HG03571 (cell line): Measurements from ENCODE around the gene MYRF.

Experiments used
- ATAC-seq: cut with Tn5 transposase; IDR thresholded peaks from one replicate; pipeline ENCODE4 v1.9.1; 2021; ENCODE audit not compliant: unreplicated experiment

The MYRF gene

DNA sequence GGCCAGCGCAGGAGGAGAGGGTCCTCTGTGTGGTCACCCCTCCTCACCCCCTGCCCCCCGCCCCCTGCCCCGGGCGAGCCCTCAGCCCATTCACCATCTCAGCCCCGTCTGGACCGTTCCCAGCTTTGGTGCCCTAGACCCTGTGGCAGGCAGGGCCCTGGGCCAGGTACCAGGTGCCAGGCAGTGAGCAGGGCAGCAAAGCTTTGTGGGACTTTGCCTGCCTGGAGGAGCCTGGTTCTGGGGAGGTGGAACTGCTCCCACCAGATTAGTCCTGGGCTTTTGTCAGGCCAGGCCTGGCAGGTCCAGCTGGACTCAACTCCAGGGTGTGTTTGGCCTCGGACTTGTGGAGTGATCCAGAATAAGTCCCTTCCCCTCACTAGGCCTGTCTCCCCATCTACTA lies 13.7 kb upstream of the MYRF start:
- ATAC-seq: no peak

DNA sequence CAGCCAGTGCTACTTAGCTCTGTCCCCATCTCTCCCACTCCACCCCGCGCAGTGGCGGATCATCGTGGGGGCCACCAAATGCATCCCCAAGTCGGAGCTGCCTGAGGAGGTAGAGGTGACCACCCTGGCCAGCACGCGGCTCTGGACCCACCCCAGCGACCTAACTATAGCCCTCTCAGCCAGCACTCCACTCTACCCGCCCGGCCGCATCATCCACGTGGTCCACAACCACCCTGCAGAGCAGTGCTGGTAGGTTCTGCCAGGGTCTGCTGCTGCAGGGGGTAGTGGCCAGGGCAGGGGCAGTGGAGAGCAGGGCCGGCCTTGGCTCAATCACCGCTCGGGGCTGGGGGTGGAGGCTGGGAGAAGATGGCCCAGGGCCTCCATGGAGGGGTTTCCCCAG lies 13.0 kb upstream of the MYRF start:
- no peak for ATAC-seq

DNA sequence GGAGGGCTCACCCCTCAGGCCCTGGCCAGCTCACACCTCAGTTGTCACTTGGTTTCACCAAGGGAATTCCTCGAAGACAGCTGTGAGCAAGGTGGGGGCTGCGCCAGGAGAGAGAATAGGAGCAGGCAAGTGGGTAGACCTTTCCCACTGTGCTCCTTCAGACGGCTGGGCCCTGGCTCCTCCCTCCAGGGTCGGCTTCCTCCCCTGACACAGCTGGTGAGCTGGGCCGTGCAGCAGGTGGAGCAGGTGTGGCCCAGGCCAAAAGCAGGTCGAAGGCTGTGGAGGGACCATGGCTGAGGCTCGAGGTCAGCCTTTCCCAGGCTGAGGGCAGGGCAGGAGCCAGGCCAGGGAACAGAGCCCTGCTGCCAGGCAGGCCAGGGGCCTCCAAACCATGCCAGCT lies 12.5 kb upstream of the MYRF start:
- ATAC-seq: no peak

DNA sequence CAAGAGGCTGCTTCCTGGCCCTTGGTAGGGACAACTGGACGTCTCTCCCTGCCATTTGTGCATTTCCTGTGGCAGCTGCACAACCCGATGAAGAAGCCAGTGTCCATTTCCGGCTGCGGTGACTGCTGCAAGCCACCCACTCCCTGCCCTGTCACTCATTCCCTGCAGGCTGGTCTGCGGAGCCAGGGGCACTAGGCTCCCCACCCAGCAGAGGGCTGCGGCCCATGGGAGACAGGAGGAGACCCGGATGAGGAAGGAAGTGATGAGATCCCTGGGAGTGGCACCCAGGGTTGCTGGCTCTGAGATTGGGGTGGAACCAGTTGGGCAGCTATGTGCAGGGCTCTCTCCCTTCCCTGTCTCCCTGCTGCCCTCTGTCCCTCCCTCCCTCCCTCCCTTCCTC lies 10.0 kb upstream of the MYRF start:
- no peak for ATAC-seq

DNA sequence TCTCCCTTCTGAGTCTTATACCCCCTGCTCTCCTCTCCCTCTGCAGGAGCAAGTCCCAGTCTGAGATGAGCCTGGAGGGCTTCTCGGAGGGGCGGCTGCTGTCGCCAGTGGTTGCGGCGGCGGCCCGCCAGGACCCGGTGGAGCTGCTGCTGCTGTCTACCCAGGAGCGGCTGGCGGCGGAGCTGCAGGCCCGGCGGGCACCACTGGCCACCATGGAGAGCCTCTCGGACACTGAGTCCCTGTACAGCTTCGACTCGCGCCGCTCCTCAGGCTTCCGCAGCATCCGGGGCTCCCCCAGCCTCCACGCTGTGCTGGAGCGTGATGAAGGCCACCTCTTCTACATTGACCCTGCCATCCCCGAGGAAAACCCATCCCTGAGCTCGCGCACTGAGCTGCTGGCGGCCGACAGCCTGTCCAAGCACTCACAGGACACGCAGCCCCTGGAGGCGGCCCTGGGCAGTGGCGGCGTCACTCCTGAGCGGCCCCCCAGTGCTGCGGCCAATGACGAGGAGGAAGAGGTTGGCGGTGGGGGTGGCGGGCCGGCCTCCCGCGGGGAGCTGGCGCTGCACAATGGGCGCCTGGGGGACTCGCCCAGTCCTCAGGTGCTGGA lies 8.8 kb upstream of the MYRF start:
- no peak for ATAC-seq

DNA sequence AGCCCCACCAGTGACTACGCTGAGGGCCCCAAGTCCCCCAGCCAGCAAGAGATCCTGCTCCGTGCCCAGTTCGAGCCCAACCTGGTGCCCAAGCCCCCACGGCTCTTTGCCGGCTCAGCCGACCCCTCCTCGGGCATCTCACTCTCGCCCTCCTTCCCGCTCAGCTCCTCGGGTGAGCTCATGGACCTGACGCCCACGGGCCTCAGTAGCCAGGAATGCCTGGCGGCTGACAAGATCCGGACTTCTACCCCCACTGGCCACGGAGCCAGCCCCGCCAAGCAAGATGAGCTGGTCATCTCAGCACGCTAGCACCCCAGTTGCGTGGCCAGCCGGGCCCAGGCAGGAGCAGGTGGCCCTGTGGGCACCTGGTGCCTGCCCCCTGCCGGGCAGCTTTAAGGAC lies 8.3 kb upstream of the MYRF start:
- no peak for ATAC-seq

DNA sequence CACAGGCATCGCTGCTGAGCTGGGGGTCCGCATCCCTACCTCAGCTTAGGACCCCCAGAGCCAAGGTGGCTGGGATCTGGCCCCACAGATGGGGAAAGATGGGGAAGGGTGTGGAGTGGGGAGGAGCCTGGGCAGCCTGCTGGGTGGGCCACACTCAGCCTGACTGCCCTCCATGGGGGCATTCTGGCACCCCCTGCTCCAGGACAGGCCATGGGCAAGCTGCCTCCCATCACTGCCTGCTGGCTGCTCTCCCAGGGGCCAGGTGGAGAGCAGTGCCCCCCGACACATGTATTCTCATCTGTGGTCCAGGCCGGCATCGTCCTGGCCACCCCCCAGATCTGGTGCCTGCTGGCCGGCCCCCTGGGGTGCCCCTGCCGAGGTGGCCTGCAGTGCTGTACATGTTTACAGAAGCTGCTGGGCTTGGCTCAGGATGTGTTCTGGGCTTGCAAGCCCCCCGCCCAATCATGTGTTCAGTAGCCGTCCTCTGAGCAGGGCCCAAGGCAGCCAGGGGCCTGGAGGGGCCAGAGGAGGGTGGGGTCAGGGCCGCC lies 7.8 kb upstream of the MYRF start:
- ATAC-seq: no peak

DNA sequence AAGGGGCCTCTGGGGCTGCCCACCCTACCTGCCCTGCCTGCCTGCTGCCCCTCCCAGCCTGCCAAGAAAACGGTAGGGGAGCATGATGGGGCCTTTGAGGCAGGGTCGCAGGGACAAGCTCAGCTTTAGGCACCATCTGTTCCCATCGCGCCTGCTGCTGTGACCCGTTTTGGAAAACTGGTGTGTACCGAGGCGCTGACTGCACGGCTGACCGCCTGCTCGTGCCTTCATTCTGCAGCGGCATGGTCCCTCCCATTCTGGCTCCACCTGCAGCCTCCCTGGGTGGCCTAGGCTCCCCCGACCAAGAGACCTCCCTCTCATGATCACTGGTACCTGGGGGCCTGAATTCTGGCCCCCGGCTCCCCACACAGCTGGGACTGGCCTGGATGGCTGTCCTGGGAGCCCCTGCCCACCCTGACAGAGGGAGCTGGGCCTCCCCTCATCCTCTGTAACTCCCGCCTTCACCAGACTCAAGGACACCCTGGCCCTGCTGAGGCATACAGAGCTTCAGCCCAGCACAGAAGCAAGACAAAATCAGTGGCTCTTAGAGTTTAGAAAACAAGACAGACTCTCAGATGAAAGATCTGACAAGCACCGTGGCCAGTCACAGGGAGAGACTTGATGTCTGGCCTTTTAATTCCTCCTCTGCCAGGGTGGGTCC lies 6.5 kb upstream of the MYRF start:
- no peak for ATAC-seq

DNA sequence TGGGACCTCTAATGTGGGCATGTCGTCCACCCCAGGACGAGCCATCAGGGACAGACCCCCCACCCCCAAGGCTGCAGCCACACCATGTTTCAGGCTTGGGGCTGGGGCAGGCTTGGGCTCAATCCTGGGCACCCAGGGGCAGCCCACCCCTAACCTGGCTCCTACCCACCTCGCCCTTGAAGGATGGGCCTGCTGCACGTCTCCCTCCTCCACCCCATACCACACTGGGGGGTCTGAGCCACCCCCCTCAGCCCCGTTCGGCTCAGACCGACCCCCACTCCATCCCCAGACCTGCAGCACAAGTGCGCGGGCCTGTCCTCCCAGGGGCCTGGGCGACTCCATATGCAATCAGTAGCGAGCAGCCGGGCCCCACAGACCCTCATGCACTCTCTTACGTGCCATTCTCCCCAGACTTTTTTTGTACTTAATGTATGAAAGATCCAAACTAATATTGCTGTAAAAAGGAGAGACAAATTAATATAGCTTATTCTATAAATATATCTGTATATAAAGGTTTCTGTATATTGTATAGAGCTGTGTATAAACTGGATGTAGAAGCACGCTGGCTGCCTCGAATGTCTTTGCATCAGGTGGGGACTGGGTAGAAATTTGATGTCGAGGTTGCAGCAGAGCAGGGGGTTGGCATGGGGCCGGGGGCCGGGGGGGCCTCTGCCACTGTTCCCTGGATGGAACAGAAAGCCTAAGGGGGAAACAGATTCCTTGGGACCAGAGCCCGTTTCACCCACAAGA lies 5.8 kb upstream of the MYRF start:
- ATAC-seq: no peak

DNA sequence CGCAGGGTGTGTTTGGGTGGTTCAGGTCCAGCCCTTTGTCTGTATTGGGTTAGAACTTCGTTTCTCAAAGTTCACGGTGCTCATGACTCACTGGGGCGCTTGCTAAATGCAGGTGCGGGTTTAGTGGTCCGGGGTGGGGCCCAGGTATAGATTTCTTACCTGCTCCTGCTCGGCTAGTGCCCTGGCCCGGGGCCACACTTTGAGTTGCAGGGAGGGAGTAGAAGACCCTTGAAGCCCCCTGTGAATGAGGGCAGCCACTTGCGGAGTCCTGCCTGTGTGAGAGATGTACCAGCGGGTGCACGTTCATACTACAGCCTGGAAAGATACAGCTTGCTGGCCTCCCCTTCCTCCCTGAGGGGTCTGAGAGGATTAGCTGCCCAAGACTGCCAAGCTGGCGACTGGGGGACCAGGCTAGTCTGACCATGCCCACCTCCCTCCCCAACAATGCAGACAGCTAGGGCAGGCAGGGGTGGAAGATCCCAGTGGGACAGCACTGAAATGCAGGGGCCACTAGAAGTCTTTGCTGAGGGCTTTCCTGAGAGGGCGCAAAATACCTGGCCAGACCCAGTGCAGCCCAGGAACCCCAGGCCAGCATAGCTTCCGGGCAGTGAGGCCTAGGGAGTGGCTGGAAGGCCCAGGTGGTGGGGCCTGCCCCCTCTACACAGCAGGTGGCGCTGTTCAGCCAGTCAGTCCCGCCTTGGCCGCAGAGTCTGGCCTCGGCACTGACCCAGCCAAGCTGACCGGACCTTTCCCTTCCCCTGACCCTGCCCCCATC lies 5.1 kb upstream of the MYRF start:
- no peak for ATAC-seq

DNA sequence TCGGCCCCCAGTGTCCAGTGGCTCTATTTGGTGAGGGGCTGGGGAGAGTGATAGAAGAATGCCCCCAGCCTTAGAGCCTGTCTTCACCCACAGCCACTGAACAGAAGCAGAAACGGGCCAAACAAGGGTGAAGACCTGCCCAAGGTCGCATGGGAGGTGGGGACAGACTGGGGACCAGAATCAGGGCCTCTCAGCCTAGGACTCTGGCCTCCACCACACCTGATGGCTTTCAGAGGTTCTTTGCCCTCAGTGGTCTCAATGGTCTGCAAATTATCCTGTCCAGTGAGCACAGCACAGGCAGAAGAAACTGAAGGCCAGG lies 4.5 kb upstream of the MYRF start:
- ATAC-seq: no peak

DNA sequence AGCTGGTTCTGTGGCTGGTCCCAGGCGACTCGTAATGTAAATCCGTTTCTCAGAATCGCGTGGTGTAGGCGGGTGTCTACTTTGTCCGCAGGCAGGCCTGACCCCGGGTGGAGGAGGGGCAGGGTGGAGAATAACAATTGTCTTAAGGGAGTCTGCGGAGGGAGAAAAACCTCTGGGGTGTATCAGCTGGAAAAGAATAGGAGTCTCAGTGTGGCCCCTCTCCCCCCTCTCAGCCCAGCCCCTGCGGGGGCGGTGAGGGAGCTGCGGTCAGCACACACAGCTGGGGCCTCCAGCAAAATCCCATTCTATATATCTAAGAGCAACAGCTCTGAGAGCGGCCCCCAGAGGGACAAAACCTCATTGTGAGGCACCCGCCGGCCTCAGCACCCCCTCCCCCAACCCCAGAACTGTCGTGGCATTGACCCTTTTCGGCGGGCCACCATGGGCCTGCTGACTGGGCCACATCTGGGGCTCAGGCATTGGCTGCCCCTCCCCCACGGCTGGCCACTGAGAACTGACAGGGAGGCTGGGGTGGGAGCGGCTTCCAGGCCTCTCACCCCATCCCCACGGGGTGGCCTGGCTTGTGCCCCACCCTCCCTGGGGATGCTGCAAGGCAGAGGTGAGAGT lies 2.7 kb upstream of the MYRF start:
- no peak for ATAC-seq

DNA sequence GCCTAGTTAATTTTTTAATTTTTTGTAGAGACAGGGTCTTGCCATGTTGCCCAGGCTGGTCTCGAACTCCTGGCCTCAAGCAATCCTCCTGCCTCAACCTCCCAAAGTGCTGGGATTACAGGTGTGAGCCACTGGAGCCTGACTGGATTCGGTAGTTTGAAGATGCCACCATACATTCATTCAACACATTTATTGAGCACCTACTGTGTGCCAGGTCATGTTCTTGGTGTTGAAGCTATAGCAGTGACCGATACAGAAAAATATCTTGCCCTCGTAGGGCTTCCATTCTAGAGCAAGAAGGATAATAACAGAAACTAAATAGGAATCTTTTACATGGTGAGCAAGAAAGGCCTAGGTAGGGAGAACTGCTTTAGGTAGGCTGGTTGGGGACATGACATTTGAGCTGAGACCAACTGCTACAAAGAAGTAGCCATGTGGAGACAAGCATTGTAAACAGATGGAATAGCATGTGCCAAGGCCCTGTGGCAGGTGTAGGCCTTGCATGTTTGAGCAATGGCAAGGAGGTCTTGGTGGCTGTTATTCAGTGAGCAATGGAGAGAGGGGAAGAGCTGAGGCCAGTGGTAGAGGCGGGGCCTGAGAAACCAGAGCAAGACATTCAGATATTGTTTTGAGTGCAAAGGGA lies 1.7 kb upstream of the MYRF start:
- ATAC-seq: no peak

DNA sequence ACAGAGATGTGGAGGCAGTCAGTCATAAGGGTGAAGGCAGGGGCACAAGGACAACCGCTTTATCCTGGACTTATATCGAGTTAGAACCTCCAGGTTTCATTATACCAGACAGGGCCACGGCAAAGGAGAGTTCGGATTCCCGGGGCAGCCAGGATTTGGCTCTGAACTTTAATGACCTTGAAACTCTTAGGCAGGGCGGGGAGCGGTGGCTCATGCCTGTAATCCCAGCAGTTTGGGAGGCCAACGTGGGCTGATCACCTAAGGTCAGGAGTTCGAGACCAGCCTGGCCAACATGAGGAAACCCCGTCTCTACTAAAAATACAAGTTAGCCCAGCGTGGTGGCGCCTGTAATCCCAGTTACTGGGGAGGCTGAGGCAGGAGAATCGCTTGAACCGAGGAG lies 1.1 kb upstream of the MYRF start:
- ATAC-seq: no peak

DNA sequence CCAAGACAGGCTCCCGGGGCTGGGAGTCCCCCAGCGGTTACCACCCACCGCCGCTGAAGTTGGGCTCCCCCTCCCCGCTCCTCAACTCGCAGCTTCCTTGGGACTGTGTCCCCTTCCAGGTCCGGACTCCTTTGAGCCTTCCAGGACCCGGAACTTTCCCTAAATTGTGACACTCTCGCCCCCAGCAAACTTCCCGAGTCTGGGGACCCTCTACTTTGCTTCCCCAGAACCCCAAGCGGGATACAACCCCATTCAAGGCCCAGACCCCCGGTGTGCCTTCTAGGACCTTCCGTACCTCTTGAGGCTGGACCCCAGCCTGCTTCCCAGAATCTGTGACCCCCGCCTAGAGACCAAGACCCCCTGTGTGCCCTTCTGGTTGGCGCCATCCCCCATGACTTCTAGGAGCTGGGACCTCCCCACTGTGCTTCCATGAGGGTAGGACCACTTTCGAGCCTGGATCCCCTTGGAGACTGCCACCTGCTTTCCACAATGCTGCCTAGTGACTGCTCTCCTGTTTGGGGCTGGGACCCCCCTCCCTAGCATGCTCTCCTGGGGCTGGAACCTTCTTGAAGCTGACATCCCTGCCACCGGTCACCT lies 587 bp downstream of the MYRF start:
- ATAC-seq: no peak

DNA sequence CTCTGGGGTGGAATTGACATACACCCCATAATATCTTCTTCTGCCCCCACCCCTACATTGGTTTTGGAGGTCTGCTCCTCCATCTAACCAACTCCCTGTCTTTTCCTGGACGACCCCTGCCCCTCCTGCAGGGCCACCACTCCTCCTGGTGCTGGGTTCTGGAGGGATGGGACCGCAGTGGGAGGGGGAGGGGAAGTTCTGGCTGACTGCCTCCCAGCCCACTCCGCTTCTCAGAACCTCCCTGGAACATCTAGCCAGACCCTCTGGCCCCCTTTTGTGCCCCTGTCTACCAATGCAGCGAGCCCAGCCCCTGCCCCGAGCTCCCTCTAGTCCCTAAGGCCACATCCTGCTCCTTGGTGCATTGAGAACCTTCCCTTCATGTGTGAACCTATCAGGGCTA lies 1.2 kb downstream of the MYRF start:
- ATAC-seq: no peak

DNA sequence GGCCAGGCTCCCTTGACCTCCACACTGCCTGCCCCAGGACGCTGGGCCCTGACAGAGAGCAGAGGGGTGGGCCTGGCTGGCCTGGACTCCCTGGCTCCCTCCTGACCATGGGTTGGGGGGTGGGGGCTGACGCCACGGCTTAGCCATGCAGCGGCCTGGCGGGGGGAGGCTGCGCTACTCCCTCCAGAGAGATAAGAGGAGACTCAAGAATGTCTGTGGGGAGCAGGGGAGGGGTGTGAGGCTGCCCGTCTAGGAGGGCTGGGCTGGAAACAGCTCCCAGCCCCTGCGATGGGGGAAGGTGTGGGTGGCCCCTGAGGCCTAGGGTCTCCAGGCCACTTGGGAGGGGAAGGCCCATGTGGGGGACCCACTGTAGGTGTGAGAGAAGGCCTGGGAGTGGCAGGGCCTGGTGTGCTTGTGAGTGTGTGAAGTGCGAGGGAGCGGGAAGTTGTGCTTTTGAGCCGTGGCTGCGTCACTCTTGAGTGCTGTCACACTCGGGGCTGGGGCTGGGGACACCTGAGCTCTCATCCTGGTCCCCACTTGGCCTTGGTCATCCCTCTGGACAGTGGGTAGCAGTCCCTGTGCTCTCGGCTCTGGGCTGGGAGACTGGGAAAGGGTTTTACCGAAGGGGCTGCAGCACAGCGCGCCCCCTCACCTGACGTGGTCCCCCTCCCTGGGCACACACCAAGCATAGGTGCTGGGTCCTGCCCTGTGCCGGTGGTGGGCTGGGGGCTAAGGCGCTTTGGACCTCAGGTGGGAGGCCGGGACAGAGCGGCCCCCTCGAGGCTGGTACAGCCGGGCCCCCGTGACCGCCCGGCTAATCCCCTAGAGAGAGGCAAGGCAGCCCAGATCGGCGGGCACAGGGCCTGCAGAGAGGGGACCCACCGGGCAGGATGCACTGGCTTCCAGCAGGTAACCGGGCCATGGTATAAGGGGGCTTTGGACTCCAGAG lies 2.4 kb downstream of the MYRF start:
- ATAC-seq: no peak

DNA sequence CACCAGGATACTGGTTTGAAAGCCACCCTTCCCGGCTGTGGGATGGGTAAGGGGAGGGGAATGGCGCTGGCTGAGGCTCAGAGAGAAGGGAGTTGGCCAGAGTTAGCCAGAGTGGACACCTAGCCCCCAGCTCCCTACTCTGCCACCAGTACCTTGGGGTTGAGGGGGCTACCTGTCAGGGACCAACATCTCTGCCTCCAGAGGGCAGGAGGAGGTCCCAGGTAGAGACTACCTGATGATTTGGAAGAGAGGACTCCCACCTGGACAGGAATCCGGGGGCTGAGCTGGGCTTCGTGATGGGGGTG lies 3.7 kb downstream of the MYRF start:
- ATAC-seq: no peak

DNA sequence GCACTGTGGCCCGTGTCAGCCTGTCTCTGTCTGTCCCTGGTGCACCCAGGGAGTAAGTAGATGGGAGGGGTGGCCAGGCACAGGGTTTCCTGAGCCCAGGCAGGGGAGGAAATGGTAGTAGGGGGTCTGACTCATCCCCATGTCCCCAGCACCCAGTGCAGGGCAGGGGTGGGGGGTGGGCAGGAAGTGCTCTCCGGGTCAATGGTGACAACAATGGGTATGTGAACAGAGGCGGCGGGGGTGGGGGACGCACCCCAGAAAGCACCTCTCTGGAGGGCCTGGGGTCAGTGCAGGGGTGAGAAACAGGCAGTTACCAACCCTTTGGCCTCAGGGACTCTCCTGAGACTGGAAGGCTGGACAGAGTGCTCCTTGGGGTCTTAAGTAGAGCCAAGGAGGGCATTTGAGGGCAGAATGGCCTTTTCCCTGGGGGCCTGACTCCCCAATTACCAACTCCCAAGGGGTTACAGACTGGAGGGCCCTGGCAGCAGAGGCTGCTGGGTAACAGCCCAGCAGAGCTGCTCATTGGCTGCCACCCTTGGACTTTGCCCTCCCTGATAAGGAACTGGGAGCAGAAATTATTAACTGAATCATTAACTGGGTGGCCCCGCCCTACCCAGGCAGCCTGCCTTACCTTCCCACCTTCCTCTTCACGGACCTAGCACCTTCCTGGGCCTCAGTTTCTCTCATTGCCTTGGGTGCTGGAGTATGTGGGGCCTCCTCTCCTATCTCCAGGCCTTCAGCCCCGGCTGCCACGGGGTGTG lies 4.2 kb downstream of the MYRF start:
- no peak for ATAC-seq
